Loucy (cell line): ENCODE measurements around the gene CREG2.

Experiments used
- EZH2phosphoT487 ChIP-seq: fragments of 200-600 bp; IDR thresholded peaks from 2 replicates; pipeline ENCODE4 v1.6.1; 2018; ENCODE audit warnings: antibody characterized with exemption, mild to moderate bottlenecking, moderate library complexity, borderline replicate concordance
- TF ChIP-seq, protein P1 (sequence below): fragments of 200-600 bp; sonication (generic); conservative IDR thresholded peaks from 2 replicates; pipeline ENCODE4 v1.5.1; 2014; ENCODE audit warnings: mild to moderate bottlenecking, antibody characterized with exemption, low read length

DNA sequence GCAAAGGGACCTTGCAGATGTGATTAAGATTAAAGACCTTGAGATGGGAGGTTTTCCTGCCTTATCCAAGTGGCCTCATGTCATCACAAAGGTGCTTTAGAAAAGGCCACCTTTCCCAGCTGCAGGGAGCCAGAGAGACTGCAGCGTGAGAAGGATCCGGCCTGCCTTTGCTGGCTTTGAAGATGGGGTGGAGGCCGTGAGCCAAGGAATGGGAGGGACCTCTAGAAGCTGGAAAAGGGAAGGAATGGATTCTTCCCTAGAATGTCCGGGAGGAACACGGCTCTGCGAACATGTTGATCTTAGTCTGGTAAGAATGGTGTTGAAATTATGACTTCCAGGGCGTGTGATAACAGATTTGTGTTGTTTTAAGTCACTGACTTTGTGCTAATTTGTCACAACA lies 39.9 kb upstream of the CREG2 start:
- TF ChIP-seq, protein P1, sequence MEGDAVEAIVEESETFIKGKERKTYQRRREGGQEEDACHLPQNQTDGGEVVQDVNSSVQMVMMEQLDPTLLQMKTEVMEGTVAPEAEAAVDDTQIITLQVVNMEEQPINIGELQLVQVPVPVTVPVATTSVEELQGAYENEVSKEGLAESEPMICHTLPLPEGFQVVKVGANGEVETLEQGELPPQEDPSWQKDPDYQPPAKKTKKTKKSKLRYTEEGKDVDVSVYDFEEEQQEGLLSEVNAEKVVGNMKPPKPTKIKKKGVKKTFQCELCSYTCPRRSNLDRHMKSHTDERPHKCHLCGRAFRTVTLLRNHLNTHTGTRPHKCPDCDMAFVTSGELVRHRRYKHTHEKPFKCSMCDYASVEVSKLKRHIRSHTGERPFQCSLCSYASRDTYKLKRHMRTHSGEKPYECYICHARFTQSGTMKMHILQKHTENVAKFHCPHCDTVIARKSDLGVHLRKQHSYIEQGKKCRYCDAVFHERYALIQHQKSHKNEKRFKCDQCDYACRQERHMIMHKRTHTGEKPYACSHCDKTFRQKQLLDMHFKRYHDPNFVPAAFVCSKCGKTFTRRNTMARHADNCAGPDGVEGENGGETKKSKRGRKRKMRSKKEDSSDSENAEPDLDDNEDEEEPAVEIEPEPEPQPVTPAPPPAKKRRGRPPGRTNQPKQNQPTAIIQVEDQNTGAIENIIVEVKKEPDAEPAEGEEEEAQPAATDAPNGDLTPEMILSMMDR = no peak
- TF ChIP-seq EZH2phosphoT487 = no peak
